Epithelial cell of proximal tubule (primary cell): Measurements from ENCODE around the gene MEA1. TPM values are rescaled to one million over a fixed set of nuclear protein-coding genes. Genes with fewer than 3 reads are reported as not detected.
"Not testable (repeated sequence)": the region's sequence is repeated elsewhere in the genome, so short reads cannot be mapped to it uniquely, and the experiment has no call there.

Experiments
- DNase-seq: peaks from one replicate; pipeline ENCODE4 v3.0.0-alpha.2; 2011; ENCODE audit warnings: low read depth
- H3K4me3 ChIP-seq: 2 replicates; pipeline ENCODE4 v1.5.1; 2011; ENCODE audit warnings: low read depth, mild to moderate bottlenecking, low read length
- total RNA-seq: library from RNA; depleted of rRNA; stranded (reverse); fragments of >200 nt; gene quantifications from 2 replicates; pipeline ENCODE4 v1.2.3, GENCODE V29; 2015
- TF ChIP-seq, protein P1 (sequence below): conservative IDR thresholded peaks from 2 replicates; pipeline ENCODE4 v1.5.1; 2012; ENCODE audit warnings: low read depth, mild to moderate bottlenecking, low read length

The MEA1 gene
- total RNA-seq, 1 donor from 2014 or later: 108 TPM

DNA sequence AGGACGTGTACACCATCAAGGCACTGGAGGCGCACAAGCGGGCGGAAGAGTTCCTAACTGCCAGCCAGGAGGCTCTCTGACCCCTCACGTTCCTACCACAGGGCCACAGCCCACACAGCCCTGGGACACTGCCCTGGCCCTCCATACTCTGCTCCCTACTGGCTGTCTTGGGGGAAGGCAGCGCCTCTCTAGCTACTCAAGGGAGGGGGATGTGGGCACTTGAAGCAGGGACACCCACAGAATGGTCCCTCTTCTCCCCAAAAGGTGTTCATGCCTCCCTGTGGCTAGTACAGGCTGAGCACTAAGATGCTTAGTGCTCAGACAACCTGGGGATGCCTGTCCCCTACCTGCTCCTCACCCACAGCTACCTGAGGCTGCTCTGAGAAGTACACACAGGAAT, 2.5 kb downstream of the MEA1 start:
- no peak for DNase-seq
- no peak overlapping the region for H3K4me3 ChIP-seq
- TF ChIP-seq, protein P1, sequence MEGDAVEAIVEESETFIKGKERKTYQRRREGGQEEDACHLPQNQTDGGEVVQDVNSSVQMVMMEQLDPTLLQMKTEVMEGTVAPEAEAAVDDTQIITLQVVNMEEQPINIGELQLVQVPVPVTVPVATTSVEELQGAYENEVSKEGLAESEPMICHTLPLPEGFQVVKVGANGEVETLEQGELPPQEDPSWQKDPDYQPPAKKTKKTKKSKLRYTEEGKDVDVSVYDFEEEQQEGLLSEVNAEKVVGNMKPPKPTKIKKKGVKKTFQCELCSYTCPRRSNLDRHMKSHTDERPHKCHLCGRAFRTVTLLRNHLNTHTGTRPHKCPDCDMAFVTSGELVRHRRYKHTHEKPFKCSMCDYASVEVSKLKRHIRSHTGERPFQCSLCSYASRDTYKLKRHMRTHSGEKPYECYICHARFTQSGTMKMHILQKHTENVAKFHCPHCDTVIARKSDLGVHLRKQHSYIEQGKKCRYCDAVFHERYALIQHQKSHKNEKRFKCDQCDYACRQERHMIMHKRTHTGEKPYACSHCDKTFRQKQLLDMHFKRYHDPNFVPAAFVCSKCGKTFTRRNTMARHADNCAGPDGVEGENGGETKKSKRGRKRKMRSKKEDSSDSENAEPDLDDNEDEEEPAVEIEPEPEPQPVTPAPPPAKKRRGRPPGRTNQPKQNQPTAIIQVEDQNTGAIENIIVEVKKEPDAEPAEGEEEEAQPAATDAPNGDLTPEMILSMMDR: no peak

DNA sequence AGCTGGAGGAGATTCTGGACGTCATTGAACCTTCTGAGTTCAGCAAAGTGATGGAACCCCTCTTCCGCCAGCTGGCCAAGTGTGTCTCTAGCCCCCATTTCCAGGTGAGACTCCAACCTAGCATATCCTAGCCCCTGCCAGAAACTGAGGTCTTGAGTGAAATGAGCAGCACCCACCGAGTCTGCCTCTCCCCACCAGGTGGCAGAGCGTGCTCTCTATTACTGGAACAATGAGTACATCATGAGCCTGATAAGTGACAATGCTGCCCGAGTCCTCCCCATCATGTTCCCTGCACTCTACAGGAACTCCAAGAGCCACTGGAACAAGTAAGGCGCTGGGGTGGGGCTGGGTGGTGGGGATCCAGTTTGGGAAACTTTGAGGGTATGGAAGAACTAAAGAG, 4.6 kb downstream of the MEA1 start:
- DNase-seq: no peak
- TF ChIP-seq, protein P1: peak; percentile 60

GRCh38 chr6:43007126-43007525, 6.6 kb downstream of the MEA1 start:
- TF ChIP-seq, protein P1: no peak
- no peak for DNase-seq
- H3K4me3 ChIP-seq: no peak overlapping the region

More for the DNA sequence above, 4.6 kb downstream of the MEA1 start:
- H3K4me3 ChIP-seq: no peak overlapping the region

DNA sequence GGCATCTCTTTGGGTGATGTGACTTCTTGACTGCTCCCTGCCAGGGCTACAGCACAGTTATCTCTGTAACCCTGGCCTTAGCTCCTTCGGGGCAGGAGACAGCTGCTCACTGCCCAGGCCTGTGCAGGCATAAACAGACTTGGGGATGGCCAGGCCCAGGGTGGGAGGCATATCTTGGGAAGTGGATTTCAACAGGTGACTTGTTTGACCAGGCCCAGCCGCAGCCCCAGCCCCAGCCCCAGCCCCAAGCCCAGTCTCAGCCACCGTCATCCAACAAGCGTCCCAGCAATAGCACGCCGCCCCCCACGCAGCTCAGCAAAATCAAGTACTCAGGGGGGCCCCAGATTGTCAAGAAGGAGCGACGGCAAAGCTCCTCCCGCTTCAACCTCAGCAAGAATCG, 7.5 kb downstream of the MEA1 start:
- no peak for DNase-seq
- no peak overlapping the region for H3K4me3 ChIP-seq
- TF ChIP-seq, protein P1: no peak

- no peak for DNase-seq
These were observed 7.9 kb downstream of the MEA1 start for GRCh38 chr6:43005844-43006243.

DNA sequence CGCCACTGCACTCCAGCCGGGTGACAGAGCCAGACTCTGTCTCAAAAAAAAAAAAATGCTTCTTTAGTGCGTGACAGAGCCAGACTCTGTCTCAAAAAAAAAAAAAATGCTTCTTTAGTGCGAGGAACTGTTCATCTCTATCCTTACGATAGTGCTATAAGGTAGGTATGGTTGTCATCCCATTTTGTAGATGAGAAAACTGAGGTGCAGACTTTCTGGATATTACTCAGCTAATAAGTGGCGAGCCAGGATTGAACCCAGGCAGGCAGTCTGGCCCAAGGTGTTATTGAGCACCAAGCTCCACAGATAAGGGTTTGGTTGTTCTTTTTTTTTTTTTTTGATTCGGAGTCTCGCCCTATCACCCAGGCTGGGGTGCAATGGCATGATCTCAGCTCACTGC, 11.9 kb downstream of the MEA1 start:
- H3K4me3 ChIP-seq: no peak overlapping the region
- TF ChIP-seq, protein P1: no peak

More at GRCh38 chr6:43005844-43006243, 7.9 kb downstream of the MEA1 start:
- TF ChIP-seq, protein P1: no peak
- no peak overlapping the region for H3K4me3 ChIP-seq

GRCh38 chr6:42998205-42998604, 15.5 kb downstream of the MEA1 start:
- not testable (repeated sequence) for DNase-seq, H3K4me3 ChIP-seq

More for the DNA sequence above, 11.9 kb downstream of the MEA1 start:
- no peak for DNase-seq

DNA sequence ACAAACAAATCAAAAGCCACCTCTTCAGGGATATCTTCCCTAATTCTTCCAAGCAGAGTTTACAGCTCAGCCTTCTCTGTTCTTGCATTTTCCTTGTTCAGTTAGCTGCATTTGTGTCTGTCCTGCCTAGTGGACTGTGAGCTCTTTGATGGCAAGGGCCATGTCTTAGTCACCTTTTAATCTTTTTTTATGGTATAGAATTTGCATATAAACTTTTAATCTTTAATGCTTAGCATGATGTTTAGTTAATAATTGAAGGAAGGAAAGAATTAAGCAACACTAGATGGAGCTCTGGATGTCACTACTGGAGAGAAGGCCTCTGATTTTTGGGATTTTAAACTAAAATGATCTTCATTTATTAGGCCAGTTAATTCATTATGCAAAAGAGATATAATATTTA, 17.2 kb downstream of the MEA1 start:
- TF ChIP-seq, protein P1: peak; percentile 22

More for the DNA sequence above, 17.2 kb downstream of the MEA1 start:
- DNase-seq: no peak
- no peak overlapping the region for H3K4me3 ChIP-seq
